DLD1 (cell line): ENCODE results near the gene LRIT1.

Experiments used
- in situ Hi-C: cut with HindIII; loops from 2 replicates; pipeline ENCODE4 v1.10.0; 2017; ENCODE audit warnings: low sequenced_read_pairs

The LRIT1 gene

DNA sequence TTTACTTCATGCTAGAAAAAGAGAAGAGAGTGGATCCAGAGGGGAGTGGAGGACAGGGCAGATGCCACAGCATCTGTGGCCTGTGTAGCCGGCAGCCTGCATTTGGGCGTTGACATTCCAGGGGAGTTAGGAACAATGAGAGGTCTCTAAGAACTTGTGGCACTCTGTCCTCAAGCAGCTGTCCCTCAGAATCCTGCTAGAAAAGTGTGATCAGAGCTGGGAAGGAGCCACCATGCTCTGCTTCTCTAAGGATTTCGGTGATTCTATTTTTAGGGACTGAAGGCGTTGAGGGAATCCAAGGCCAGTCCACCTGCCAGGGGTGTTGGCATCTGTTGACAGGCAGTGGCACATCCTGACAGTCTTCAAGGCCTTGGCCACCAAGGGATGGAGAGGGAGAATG lies 23.6 kb downstream of the LRIT1 start:
- in situ Hi-C loops: no loop called here

DNA sequence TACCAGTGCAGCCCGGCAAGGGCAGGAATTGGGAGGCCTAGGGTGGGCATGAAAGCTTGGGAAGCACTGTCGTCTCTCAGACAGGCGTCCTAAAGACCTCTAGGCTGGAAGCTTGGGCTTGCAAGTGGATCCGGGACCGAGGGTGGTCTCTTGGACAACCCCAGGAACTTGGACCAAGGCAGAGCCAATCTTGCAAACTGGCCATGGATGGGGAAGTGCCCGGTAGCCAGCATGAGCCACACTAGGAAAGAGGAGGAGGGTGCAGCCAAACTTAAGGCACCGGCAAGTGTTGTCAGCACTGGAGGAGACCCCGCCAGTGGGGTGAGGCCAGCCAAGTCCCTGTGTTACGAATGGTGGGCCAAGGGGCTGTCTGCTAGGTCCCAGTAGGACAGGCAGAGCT lies 24.5 kb downstream of the LRIT1 start:
- in situ Hi-C loops: no loop called here

DNA sequence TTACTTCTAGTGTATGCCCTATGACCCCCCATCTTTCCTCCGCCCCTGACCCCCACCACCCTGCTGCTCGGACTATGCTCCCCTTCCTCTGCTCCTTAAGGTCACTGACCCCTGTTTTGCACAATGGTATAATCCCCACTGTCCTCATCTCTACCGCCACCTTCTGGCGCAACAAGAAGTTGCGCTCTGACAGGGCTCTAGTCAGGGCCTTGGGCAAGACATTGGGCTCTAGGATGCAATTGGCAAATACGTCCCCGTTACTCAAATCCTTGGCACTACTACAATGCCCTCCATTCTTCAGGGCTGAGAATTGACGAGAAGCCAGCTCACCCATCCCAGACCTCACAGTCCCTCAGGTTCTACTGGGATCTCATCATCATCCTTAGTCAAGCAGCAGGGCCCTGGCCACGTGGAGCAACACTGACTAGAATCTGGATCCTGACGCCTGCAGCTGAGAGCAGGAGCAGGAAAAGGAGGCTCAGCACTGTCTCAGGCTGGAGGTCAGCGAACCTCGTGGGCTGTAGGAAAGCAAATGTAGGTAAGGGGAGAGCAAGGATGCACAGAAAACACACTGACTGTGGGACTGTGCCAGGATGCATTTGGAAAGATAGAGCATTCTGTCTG lies 26.6 kb downstream of the LRIT1 start:
- in situ Hi-C loops: no loop called here

DNA sequence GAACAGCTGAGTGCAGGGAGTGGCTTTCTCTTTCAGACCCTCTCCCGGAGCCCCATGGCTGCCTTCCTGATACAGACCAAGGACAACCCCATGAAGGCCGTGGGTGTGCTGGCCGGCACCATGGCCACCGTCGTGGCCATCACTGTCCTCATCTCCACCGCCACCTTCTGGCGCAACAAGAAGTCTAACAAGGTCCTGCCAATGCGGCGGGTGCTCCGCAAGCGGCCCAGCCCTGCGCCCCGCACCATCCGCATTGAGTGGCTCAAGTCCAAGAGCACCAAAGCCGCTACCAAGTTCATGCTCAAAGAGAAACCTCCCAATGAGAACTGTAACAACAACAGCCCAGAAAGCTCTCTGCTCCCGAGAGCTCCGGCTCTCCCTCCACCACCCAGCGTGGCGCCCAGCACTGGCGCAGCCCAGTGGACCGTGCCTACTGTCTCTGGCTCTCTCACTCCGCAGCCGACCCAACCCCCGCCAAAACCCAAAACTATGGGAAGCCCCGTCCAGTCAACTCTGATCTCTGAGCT lies 27.2 kb downstream of the LRIT1 start:
- in situ Hi-C loops: no loop called here

DNA sequence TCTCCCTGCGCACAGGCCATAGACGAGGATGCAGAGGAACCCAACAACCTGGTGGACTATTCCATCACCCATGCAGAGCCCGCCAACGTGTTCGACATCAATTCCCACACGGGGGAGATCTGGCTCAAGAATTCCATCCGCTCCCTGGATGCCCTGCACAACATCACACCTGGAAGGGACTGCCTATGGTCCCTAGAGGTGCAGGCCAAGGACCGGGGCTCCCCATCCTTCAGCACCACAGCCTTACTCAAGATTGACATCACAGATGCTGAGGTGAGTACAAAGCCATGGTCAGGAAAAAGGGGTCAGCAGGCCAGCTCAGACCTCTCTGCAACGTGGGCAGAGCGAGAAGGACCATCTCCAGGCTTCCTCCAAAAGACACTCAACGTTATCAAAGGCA lies 28.3 kb downstream of the LRIT1 start:
- in situ Hi-C loops: no loop called here

- in situ Hi-C loops: no loop called here
These were observed 29.3 kb downstream of the LRIT1 start for GRCh38 chr10:84212014-84212413.

DNA sequence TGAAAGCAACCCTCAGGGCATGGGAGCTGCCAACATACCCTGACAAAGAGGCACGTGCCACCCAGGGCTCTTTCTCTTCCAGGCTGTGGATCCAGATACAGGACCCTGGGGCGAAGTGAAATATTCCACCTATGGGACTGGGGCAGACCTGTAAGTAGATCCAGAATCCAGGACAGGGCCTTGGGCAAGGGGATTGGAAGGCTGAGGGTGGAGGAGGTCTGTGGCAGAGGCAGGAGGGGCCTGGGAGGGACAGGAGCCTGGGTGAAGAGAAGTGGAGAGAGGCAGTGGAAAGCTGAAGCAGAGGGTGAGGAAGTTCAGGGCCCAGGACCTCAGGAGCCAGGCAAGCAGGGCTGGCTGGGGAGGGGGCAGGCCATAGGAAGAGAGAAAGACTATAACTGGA lies 29.8 kb downstream of the LRIT1 start:
- in situ Hi-C loops: no loop called here

GRCh38 chr10:84208023-84208422 lies 33.3 kb downstream of the LRIT1 start:
- in situ Hi-C loops: no loop called here

DNA sequence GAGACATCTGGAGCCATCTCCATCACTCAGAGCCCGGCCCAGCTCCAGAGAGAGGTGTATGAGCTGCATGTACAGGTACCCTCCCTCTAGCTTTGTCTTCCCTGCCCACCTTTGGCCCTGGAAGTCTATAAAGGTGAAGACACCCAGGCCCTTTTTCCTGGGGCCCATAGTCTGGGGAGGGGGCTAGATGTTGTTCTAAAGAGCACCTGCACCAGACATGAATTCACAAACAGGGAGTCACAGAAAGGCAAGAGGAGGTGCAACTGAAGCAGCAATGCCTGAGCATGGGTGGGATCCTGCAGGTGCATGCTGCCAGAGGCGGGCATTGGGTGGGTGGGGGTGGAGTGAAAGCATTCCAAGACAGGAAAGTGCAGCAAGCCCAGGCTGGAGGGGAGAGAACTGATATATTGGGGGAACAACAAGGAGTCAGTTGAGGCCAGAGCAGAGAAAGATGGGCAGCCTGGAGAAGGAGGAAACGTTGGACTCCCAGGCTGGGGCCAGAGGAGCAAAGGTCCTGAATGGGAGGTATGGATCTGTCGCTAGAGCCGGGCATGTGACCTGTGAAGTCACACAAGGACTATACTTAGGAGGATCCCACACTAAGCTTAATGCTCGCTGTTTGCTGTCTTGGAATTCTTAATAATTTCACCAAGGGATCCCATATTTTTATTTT lies 35.4 kb downstream of the LRIT1 start:
- in situ Hi-C loops: no loop called here

- in situ Hi-C loops: no loop called here
These were observed 36.1 kb downstream of the LRIT1 start for GRCh38 chr10:84205049-84205852.

GRCh38 chr10:84204610-84205009 lies 36.7 kb downstream of the LRIT1 start:
- in situ Hi-C loops: no loop called here

GRCh38 chr10:84204122-84204521 lies 37.2 kb downstream of the LRIT1 start:
- in situ Hi-C loops: no loop called here

- in situ Hi-C loops: no loop called here
These were observed 39.0 kb downstream of the LRIT1 start for GRCh38 chr10:84202349-84202748.

DNA sequence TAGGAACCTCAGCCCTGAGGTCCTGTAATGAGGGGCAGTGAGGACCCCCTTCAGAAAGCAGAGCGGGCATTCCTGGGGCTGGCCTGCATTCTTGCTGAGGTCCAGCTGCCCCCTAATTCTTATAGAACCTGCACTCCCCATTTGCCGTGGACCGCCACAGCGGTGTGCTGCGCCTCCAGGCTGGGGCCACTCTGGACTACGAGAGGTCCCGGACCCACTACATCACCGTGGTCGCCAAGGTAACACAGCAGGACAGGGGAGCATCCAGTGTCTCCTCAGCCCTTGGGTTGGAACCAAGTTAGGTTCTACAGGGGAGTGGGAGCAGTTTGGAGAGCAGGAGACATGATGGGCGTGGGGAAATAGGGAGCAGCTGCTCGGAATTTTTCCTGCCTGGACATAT lies 39.7 kb downstream of the LRIT1 start:
- in situ Hi-C loops: no loop called here

GRCh38 chr10:84201244-84201606 lies 40.1 kb downstream of the LRIT1 start:
- in situ Hi-C loops: no loop called here

DNA sequence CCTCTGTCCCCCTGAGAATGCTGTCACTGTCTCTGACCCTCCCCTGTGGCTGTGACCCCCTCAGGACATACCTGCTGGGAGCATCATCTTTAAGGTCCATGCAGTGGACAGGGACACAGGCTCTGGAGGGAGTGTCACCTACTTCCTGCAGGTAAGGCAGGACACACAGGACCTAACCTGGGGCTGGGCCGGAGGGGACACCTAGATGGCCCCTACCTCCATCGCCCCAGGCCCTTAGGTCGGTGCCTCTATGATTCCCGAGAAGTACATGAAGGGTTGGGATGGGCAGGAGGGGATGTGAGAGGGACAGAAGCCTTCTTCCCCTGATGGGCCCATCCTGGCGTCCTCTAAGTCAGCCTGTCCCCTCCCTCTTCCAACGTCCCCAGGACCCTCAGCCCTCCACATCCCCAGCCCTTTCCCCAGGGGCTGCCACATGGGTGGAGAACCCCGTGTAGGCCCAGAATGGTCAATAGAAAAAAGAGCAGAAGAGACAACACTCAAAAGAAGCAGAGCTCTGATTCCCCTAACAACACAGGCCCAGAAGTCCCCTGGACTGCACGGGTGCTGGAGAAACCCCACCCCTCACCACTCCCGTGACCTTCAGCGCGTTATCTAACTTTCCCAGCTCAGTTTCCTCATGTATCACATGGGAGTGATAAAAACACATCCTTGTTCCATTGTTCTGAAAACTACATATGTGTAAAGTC lies 40.7 kb downstream of the LRIT1 start:
- in situ Hi-C loops: no loop called here

- in situ Hi-C loops: no loop called here
These were observed 43.0 kb downstream of the LRIT1 start for GRCh38 chr10:84198206-84198915.

DNA sequence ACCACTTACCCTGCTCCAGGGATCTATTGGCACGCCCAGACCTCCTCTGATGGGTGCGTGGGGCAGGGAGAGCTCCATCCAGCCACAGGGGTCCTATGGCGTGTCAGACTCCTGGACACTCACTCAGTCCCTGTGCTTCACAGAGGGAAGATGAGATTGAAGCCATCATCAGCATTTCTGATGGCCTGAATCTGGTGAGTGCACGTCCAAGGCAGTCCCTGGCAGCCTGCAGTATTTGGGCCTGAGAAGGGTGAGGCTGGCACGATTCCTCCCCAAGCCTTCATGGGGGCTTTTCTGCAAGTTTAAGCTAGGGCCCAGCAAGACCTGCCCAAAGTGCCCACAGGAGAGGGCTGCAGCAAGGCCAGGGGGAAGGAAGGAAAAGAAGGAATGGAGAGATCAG lies 43.7 kb downstream of the LRIT1 start:
- in situ Hi-C loops: no loop called here

DNA sequence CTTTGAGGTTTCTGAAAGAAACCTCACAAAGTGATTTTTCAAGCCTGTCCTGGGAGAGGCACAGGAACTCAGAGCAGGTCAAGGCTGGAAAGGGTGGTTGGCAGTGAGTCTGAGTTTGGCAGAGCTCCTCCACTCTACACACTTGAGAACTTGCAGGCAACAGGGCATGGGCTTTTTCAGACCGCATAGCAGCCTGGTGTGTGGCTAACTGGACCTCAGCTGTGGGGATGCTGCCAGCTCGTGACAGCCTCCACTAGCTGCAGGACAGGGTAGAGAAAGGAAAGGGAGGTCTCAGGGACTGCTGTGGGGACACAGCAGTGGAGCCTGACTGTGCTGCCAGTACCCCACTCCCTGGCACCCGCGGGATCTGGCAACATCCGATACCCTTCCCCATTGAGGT lies 44.4 kb downstream of the LRIT1 start:
- in situ Hi-C loops: no loop called here

GRCh38 chr10:84196083-84196482 lies 45.3 kb downstream of the LRIT1 start:
- in situ Hi-C loops: no loop called here
